Subcutaneous adipose tissue (tissue), 4 donors: Measurements from ENCODE around the gene ARPC4. TPM values are rescaled to one million over a fixed set of nuclear protein-coding genes. Genes with fewer than 3 reads are reported as not detected.

Experiments used
- total RNA-seq, 4 donors: library from RNA; depleted of rRNA; stranded (reverse); fragments of >200 nt; gene quantifications; one replicate each; pipeline ENCODE4 v1.1.0, GENCODE V29; 2016
- TF ChIP-seq, protein P1 (sequence below): fragments of 450-650 bp; IDR thresholded peaks from one replicate; pipeline ENCODE4 v1.5.1; 2016; ENCODE audit warnings: low read depth, mild to moderate bottlenecking, control low read depth, antibody characterized with exemption, moderate library complexity

The ARPC4 gene
- total RNA-seq, 4 donors from 2014 or later, result 85.4 to 174 (median 158) TPM

DNA sequence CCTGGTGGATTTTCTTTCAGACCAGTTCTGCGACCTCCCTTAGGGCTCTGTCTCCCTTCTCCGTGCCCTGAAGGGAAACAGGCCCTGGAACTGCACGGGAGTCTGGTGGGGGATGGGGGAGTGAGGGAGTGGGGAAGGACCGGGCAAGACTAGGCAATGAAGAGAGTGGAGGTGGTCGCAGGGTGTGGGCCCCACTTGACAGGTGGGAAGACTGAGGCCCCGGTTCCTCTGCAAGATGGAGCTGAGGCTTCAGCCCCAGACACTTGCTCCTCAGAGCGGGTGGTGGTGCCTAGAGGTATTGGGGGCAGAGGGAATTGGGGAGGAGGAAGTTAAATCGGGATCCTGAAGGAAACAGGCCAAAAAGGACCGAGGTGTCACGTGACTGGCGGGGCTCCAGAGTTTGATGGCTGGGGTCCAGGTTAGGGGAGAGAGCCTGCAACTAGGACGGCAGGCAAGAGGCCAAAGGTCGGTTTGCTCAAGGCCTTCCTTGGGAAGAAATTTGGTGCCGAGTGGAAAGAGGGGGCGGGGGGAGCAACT is 22.5 kb upstream of the ARPC4 start:
- TF ChIP-seq, protein P1, sequence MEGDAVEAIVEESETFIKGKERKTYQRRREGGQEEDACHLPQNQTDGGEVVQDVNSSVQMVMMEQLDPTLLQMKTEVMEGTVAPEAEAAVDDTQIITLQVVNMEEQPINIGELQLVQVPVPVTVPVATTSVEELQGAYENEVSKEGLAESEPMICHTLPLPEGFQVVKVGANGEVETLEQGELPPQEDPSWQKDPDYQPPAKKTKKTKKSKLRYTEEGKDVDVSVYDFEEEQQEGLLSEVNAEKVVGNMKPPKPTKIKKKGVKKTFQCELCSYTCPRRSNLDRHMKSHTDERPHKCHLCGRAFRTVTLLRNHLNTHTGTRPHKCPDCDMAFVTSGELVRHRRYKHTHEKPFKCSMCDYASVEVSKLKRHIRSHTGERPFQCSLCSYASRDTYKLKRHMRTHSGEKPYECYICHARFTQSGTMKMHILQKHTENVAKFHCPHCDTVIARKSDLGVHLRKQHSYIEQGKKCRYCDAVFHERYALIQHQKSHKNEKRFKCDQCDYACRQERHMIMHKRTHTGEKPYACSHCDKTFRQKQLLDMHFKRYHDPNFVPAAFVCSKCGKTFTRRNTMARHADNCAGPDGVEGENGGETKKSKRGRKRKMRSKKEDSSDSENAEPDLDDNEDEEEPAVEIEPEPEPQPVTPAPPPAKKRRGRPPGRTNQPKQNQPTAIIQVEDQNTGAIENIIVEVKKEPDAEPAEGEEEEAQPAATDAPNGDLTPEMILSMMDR, result no peak

DNA sequence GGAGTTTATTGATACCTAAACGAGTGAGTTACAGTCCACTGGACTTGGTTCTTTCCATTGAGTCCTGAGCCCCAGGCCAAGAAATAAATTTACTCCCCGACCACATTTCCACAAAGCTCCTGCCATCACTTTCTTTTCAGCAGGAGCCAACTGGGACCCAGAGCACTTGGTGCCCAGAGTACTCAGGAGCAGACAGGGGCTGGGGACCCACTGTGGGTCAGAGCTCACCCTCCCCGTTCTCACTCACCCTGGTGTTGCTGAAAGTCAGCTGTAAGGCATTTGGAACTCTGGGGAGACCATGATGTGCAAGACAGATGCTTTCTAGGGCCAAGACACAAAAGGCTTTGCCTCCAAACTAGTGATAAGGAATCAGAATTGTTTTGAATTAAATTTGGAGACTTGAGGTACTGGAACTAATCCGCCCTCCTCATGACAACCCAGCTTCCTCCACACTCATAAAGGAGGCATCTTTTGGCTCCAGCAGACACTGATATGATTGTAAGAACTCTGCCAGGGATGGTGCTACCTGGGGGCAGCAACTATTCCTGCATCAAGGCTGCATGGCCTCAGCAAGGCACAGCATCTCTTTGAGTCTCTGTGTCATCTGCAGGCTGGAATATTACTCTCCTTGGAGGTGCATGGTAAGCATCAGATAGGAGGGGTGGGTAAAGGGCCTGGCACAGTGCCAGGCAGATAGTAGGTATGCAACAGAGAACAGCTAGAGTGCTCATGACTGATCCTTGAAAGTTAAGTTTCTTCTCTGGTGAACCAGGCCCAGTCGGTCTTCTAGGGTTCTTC is 15.8 kb upstream of the ARPC4 start:
- TF ChIP-seq, protein P1, result no peak

DNA sequence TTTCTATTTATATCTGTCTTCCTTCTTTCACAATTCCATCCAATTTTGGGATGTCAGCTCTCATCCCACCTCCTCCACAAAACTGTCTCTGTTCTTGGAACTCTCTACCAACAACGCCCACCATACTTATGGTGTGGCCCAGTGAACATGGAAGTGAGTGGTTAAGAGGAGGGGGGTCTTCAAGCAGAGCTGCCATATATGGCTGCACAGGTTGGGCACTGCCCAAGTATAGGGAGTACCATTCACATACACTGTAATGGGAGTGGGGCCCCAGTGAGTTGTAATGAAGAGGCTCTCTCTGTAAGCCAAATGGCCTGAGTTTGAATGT is 15.2 kb upstream of the ARPC4 start:
- TF ChIP-seq, protein P1, result no peak

DNA sequence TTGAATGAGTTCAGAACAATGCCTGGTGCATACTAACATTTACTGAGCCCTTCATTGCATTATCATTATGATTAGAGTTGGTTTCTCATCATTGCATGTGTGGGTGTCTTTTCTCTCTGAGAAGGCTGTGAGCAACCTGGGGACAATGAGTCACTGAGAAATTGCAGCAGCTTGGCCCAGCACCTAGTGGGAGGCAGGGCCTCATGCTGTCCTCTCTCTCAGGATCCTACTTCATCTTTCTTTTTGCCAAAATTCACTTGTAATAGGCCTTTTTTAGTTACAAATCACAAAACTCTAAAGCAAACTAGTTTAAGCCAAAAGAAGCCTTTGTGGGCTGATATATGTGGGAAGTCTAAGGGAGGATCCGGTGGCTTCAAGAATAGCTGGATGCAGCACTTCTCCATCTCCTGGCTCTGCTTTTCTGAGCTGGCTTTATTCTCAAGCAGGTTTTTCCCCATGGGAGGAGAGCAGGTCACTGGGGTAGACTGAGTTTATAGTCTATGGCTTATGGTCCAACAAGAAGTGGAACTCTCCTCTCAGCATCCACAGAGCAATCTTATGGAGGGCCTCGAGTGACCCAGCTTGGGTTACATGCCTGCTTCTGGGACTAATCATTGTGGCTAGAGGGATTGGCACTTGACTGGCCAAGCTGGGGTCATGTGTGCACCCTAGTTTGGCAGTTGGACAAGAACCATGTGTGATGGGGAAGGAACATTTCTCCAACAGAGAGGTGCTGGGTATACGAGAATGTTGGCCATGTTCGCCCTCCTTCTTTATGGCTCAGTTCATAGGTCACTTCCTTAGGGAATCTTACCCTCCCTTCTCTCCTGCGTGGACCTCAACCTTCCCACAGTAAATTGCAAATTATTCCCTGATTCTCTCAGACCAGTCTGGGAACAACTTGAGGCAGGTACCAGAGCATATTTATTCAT is 14.5 kb upstream of the ARPC4 start:
- TF ChIP-seq, protein P1, result no peak

DNA sequence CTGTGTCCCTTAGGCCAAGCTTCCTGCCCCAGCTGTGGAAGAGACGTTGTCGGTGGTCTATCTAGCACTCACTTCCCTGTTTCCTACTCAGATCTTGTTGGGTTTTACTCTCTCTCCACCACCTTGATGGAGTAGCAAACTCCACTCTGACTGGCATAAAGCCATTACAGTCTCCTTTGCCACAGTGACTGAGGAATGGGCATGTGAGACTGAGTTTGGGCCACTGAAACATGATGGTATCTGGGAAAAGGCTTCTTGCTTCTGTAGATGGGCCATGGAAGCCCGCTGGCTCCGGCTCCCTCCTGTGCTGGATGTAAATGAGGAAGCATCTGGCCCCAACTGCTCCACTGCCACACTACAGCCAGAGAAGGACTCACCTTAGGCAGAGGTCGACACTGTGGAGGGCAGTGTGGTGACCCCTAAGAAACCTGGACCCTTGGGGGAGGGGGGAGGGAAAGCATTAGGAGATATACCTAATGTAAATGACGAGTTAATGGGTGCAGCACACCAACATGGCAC is 13.7 kb upstream of the ARPC4 start:
- TF ChIP-seq, protein P1, result no peak

DNA sequence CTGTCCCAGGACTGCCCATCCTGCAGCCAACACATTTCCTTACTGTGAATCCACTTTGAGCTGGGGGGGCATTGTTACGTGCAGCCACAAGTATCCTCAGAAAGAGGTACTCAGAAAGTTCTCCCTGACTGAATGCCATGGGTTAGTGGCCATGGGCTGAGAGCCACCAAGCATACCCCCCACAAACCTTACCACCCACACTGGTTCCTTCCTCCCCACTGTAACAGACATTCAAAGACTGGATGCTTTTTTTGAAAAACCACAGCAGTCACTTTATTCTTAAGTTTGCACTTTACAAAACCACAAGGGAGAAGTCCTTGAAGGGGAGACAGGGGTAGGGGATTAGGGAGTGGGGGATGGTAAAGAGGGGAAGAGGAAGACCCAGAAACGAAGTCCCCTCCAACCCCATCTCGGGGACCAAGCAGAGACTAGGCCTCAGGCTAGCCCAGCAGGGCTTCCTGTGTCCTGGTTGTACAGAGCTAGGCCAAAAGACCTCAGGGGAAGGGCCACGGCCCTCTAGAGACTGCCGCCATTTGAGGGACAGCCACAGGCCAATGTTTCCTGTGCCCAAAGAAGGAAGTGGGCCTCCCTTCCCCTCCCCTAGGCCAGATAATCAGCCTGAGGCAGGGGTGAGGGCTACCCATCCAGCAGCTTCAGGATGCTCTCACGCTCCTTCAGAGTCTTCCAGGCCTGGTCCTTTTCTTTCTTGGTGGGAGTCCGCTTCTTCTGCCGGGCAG is 13.0 kb upstream of the ARPC4 start:
- TF ChIP-seq, protein P1, result no peak
